HEK293T (cell line): Measurements from ENCODE around the gene PSMB11.

Experiments
- CTCF ChIA-PET: fragments of 350-600 bp; formaldehyde crosslinking; extraction: SDS; loops from one replicate; lab custom pipeline; 2021; ENCODE audit warnings: antibody characterized with exemption, inconsistent platforms; lab: Yijun Ruan, JAX
- POLR2A ChIA-PET: fragments of 350-600 bp; formaldehyde crosslinking; extraction: SDS; loops from one replicate; lab custom pipeline; 2020; ENCODE audit warnings: antibody characterized with exemption, inconsistent platforms; lab: Yijun Ruan, JAX
- DNase-seq: peaks from one replicate; pipeline ENCODE4 v3.0.0; 2012; ENCODE audit warnings: mixed read lengths; ENCODE audit errors: extremely low spot score
- ARNT ChIP-seq: fragments of 450-650 bp; IDR thresholded peaks from 2 replicates; pipeline ENCODE4 v1.6.1; 2017; ENCODE audit warnings: mild to moderate bottlenecking
- BHLHE40 ChIP-seq: fragments of 450-650 bp; IDR thresholded peaks from 2 replicates; pipeline ENCODE4 v1.6.1; 2016; ENCODE audit warnings: mild to moderate bottlenecking, moderate library complexity, borderline replicate concordance
- CTBP1 ChIP-seq: fragments of 450-650 bp; IDR thresholded peaks from 2 replicates; pipeline ENCODE4 v1.6.1; 2016; ENCODE audit warnings: borderline replicate concordance
- ELF4 ChIP-seq: fragments of 450-650 bp; IDR thresholded peaks from 2 replicates; pipeline ENCODE4 v1.6.1; 2017; ENCODE audit warnings: antibody characterized with exemption
- FOXA1 ChIP-seq: fragments of 450-650 bp; IDR thresholded peaks from 2 replicates; pipeline ENCODE4 v1.6.1; 2016; ENCODE audit warnings: mild to moderate bottlenecking
- FOXK2 ChIP-seq: fragments of 450-650 bp; IDR thresholded peaks from 2 replicates; pipeline ENCODE4 v1.6.1; 2016; ENCODE audit warnings: mild to moderate bottlenecking
- FOXM1 ChIP-seq: fragments of 450-650 bp; IDR thresholded peaks from 2 replicates; pipeline ENCODE4 v1.6.1; 2017; ENCODE audit warnings: mild to moderate bottlenecking, borderline replicate concordance
- HDGF ChIP-seq: fragments of 450-650 bp; IDR thresholded peaks from 2 replicates; pipeline ENCODE4 v1.6.1; 2017; ENCODE audit warnings: antibody characterized with exemption, borderline replicate concordance
- L3MBTL2 ChIP-seq: fragments of 450-650 bp; conservative IDR thresholded peaks from 2 replicates; pipeline ENCODE4 v1.6.1; 2016; ENCODE audit warnings: mild to moderate bottlenecking
- LEF1 ChIP-seq: fragments of 450-650 bp; IDR thresholded peaks from 2 replicates; pipeline ENCODE4 v1.6.1; 2017; ENCODE audit warnings: mild to moderate bottlenecking, borderline replicate concordance
- NFRKB ChIP-seq: fragments of 450-650 bp; IDR thresholded peaks from 2 replicates; pipeline ENCODE4 v1.6.1; 2016; ENCODE audit warnings: mild to moderate bottlenecking, moderate library complexity
- SP1 ChIP-seq: fragments of 450-650 bp; IDR thresholded peaks from 2 replicates; pipeline ENCODE4 v1.6.1; 2017
- SUZ12 ChIP-seq: fragments of 450-650 bp; IDR thresholded peaks from 2 replicates; pipeline ENCODE4 v1.6.1; 2016; ENCODE audit warnings: mild to moderate bottlenecking
- TARDBP ChIP-seq: fragments of 450-650 bp; IDR thresholded peaks from 2 replicates; pipeline ENCODE4 v1.6.1; 2016
- ZNF384 ChIP-seq: fragments of 450-650 bp; IDR thresholded peaks from 2 replicates; pipeline ENCODE4 v1.6.1; 2016
- TF ChIP-seq, protein P1 (sequence below): fragments of 450-650 bp; IDR thresholded peaks from 2 replicates; pipeline ENCODE4 v1.6.1; 2016

The PSMB11 gene

DNA sequence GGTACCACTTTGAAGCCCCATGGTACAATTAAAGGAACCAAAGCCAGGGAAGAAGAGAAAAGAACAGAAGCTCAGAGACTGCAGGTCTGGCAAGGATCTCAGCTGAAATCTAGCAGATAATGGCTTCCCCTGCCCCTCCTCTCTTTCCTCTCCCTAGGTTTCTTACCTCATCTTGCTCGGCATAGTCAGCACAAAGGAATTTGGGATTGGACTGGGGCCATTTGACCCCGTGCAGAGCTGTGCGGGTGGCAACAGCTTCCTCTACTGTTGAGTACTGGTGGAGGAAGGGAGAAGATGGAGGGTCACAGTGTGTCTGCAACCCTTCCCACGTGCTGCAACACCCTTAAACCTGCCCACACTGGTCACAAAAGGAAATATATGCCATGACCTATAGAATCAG is 20.0 kb downstream of the PSMB11 start:
- no peak for TF ChIP-seq FOXM1
- ChIA-PET CTCF (interaction anchor here (0.6 to 2.2 kb wide), 4 partner anchors 8 to 95 kb away, joined by 3 to 14 read pairs (median 4); no protein-coding TSS in a partner anchor), POLR2A (interaction anchor here (0.6 to 6.4 kb wide), 7 partner anchors 10 to 85 kb away, joined by 3 to 51 read pairs (median 5); partner anchors contain the start of genes ACIN1, AJUBA and C14orf119)
- no peak for DNase-seq

GRCh38 chr14:23063601-23064000 is 21.6 kb downstream of the PSMB11 start:
- ChIA-PET CTCF (interaction anchor here (1.4 to 2.2 kb wide), 2 partner anchors 69 to 77 kb away, joined by 5 to 14 read pairs; no protein-coding TSS in a partner anchor), POLR2A (interaction anchor here (2.2 to 6.4 kb wide), 2 partner anchors 8 to 31 kb away, joined by 10 to 51 read pairs; partner anchors contain the start of genes ACIN1 and C14orf119)
- no peak for TF ChIP-seq TARDBP
- no peak for TF ChIP-seq NFRKB
- no peak for TF ChIP-seq FOXA1
- no peak for TF ChIP-seq HDGF
- no peak for DNase-seq

DNA sequence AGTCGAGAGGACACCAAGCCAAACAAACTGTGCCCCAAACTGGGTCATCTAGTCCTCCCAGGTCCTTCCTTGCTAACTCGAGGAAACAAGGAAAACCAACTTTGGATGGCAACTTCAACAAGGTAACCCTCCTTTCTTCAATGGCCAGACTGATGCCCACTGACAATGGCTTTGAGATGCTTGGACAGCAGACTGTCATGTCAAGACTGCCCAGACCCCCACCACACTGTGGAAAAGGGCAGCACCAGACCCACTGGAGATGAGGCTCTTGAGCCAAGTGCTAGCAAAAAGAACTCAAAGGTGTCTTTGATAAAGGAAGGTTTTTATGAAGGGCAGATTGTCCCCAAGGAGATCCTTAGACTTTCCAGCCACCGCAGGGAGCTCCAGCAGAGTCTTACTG is 24.4 kb downstream of the PSMB11 start:
- TF ChIP-seq, protein P1, sequence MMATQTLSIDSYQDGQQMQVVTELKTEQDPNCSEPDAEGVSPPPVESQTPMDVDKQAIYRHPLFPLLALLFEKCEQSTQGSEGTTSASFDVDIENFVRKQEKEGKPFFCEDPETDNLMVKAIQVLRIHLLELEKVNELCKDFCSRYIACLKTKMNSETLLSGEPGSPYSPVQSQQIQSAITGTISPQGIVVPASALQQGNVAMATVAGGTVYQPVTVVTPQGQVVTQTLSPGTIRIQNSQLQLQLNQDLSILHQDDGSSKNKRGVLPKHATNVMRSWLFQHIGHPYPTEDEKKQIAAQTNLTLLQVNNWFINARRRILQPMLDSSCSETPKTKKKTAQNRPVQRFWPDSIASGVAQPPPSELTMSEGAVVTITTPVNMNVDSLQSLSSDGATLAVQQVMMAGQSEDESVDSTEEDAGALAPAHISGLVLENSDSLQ, result no peak
- no peak for TF ChIP-seq L3MBTL2
- no peak for TF ChIP-seq TARDBP
- no peak for TF ChIP-seq CTBP1
- no peak for TF ChIP-seq ELF4
- no peak for TF ChIP-seq LEF1
- no peak for TF ChIP-seq FOXK2
- TF ChIP-seq BHLHE40, result no peak
- no peak for TF ChIP-seq SUZ12
- no peak for TF ChIP-seq HDGF
- ChIA-PET CTCF (interaction anchor here (1.0 kb wide), 2 partner anchors 9 to 28 kb away, joined by 3 read pairs; partner anchors contain the start of gene ACIN1), POLR2A (interaction anchor here (0.6 to 2.0 kb wide), 3 partner anchors 29 to 110 kb away, joined by 3 to 5 read pairs (median 4); partner anchors contain the start of genes ACIN1, C14orf119 and HAUS4)
- DNase-seq, result no peak

- no peak for DNase-seq
- POLR2A ChIA-PET, result interaction anchor here (1.6 to 2.0 kb wide), 4 partner anchors 28 to 110 kb away, joined by 4 to 43 read pairs (median 5); partner anchors contain the start of genes ACIN1, C14orf119 and HAUS4
- TF ChIP-seq BHLHE40, result no peak
- TF ChIP-seq SUZ12, result no peak
- no peak for TF ChIP-seq CTBP1
- TF ChIP-seq SP1, result no peak
- TF ChIP-seq LEF1, result no peak
- no peak for TF ChIP-seq FOXM1
- CTCF ChIA-PET, result interaction anchor here (1.0 to 2.4 kb wide), 4 partner anchors 8 to 81 kb away, joined by 3 to 35 read pairs (median 13); partner anchors contain the start of gene ACIN1
Measured at GRCh38 chr14:23066855-23067744, 25.1 kb downstream of the PSMB11 start.

DNA sequence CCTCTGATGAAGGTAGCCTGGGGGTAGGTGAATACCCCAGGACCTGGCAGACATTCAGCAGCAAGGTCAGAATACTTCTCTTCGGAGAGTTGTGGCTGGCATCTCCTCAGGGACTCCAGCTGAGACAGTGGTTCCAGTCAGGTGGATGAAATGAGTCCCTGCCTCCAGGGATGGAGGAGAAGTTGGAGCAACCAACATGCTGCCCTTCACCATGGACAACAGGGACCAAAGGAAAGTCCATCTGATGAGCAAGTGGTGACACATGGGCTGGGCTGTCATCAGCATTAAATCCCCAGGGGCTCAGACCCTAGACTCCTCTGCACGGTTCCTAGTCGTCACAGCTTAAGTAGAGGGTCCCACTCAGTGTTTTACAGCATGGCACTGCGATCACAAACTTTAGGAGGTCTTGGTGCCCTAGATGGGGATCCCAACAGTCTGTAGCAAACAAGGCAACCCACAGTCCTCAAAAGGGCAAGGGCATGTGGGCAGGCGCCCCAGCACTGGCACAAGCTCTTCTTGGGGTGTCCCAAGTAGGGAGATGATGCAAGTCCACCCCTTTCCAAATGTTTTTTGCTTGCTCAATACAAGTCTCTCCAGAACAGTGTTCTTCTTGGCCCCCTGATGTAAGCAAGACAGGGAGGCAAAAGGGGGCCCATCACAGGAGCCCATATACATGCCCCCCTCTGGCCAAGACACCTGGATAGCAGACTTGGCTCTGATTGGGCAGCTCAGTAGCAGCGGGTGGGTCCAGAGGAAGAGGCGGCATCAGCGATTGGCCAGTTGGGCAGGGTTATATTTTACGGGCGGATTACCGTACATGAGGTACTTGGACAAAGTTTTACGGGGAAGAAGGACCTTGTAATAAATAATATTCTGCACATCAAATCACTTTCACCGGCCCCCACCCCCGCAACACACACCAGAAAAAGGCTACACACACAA is 26.1 kb downstream of the PSMB11 start:
- ChIA-PET POLR2A (interaction anchor here (1.0 to 2.0 kb wide), 7 partner anchors 10 to 113 kb away, joined by 3 to 43 read pairs (median 5); partner anchors contain the start of genes ACIN1, C14orf119 and HAUS4), CTCF (interaction anchor here (0.6 to 2.4 kb wide), 33 partner anchors 9 to 516 kb away, joined by 3 to 35 read pairs (median 5); partner anchors contain the start of genes ACIN1, C14orf119, CIROP and HAUS4)
- no peak for DNase-seq
- TF ChIP-seq ZNF384, result no peak
- no peak for TF ChIP-seq NFRKB
- TF ChIP-seq CTBP1, result no peak
- no peak for TF ChIP-seq FOXA1
- TF ChIP-seq FOXM1, result no peak
- TF ChIP-seq L3MBTL2, result no peak
- TF ChIP-seq TARDBP, result no peak
- no peak for TF ChIP-seq ARNT
- TF ChIP-seq SP1, result no peak

- peak; percentile 83 for DNase-seq
- POLR2A ChIA-PET, result interaction anchor here (0.7 to 2.0 kb wide), 8 partner anchors 11 to 112 kb away, joined by 3 to 43 read pairs (median 5); partner anchors contain the start of genes ACIN1, C14orf119 and HAUS4
- TF ChIP-seq, protein P1, result peak; percentile 58; the same call in 1 of the 2 replicates
- peak; percentile 69 for TF ChIP-seq L3MBTL2
- TF ChIP-seq SUZ12, result no peak
- CTCF ChIA-PET, result interaction anchor here (0.6 to 2.4 kb wide), 37 partner anchors 9 to 517 kb away, joined by 3 to 35 read pairs (median 4); partner anchors contain the start of genes ACIN1, C14orf119, CIROP and HAUS4
Measured at GRCh38 chr14:23068789-23069412, 26.9 kb downstream of the PSMB11 start.
